Activated CD8-positive, alpha-beta memory T cell treated with anti-CD3 and anti-CD28 coated beads, Interleukin-2, amount 50 U/mL, for 4 hours (primary cell): Measurements from ENCODE around the gene CFP.

Experiments
- DNase-seq: peaks from one replicate; pipeline ENCODE4 v3.0.0-alpha.2; 2020

Gene CFP

DNA sequence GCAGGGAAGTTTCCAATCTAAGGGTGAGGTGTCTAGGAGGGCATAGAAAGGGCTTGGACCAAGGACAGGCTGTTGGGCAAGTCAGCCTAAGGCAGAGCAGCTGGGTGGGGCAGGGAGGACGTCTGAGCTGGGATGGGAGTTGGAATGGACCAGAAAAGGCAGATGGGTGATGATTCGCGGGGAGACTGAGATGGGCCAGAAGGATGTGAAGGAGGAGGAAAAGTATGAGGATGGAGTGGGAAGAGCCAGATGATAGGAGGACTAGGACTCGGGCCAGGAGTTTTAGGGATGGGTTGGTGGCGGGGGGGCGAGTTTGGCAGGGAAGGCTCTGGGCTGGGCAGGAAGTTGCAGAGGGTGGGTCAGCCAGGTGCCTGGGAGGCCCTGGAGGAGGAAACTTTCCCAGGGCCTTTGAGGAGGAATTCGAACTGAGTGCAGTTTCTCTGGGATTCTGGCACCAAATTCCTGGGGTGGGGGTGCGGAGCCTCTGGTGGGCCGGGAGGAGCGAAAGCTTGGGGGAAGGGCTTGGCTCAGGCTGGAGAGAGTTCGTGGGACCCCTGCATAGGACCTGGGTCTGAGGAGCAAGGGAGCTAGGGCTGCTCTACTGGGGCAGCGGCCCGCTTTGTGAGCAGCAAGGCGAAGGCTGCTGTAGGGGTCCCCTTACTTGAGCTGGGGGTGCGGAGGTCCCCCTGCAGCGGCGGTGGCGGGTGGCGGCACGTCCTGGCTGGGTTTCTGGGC lies 56.2 kb downstream of the CFP start:
- DNase-seq, result no peak
